CD4-positive, alpha-beta T cell (primary cell): ENCODE data around the gene MCL1. TPM values are rescaled to one million over a fixed set of nuclear protein-coding genes. Genes with fewer than 3 reads are reported as not detected.

Experiments
- ATAC-seq: fragments of 200-7000 bp; cut with Tn5 transposase; one replicate; pipeline ENCODE4 v1.10.0; 2022; ENCODE audit warnings: mild to moderate bottlenecking; ENCODE audit not compliant: poor library complexity
- CTCF ChIA-PET: fragments of 350-600 bp; sonication (Branson Sonifier 250); formaldehyde crosslinking; loops from one replicate; lab custom pipeline; 2021; ENCODE audit warnings: antibody characterized with exemption, inconsistent platforms; lab: Charles Lee
- POLR2A ChIA-PET: fragments of 350-600 bp; sonication (Branson Sonifier 250); formaldehyde crosslinking; loops from one replicate; lab custom pipeline; 2021; ENCODE audit warnings: antibody characterized with exemption, inconsistent platforms; lab: Charles Lee
- DNase-seq, 14 experiments: peaks; one replicate each; pipeline ENCODE4 v3.0.0-alpha.2; 2013 to 2020; ENCODE audit warnings: mixed read lengths in 2 of 14
- H3K27ac ChIP-seq, 2 donors: one replicate each; pipeline versions ENCODE4 v1.5.1 to v1.7.0; 2013; ENCODE audit warnings: low read length in 2 of 2, low read depth in 1 of 2, mild to moderate bottlenecking in 1 of 2
- H3K27me3 ChIP-seq, 2 experiments: 1 replicate in 1 of 2; 2 replicates in 1 of 2; pipeline versions ENCODE4 v1.6.1 to v1.7.0; 2013; ENCODE audit warnings: low read length in 2 of 2, control low read depth in 1 of 2, mild to moderate bottlenecking in 1 of 2, moderate library complexity in 1 of 2; ENCODE audit not compliant: insufficient read depth in 2 of 2, control insufficient read depth in 1 of 2
- H3K36me3 ChIP-seq: one replicate; pipeline ENCODE4 v1.6.1; 2013; ENCODE audit warnings: low read length, control low read depth; ENCODE audit not compliant: insufficient read depth
- H3K4me1 ChIP-seq: one replicate; pipeline ENCODE4 v1.6.1; 2013; ENCODE audit warnings: low read length, control low read depth; ENCODE audit not compliant: insufficient read depth
- H3K4me3 ChIP-seq: one replicate; pipeline ENCODE4 v1.5.1; 2013; ENCODE audit warnings: mild to moderate bottlenecking, low read length, moderate library complexity
- H3K9me3 ChIP-seq, 2 experiments: 1 replicate in 1 of 2; 2 replicates in 1 of 2; pipeline versions ENCODE4 v1.6.1 to v1.7.0; 2013; ENCODE audit warnings: low read length in 2 of 2, mild to moderate bottlenecking in 2 of 2, control low read depth in 1 of 2, moderate library complexity in 1 of 2; ENCODE audit not compliant: control insufficient read depth in 1 of 2, insufficient read depth in 1 of 2
- H3K27ac Mint-ChIP-seq: one replicate; pipeline ENCODE4 v1.8.0; 2020; ENCODE audit warnings: mixed read lengths
- H3K27me3 Mint-ChIP-seq: one replicate; pipeline ENCODE4 v1.8.0; 2021; ENCODE audit warnings: mixed read lengths
- H3K36me3 Mint-ChIP-seq: one replicate; pipeline ENCODE4 v1.8.0; 2021; ENCODE audit warnings: low read depth, mixed read lengths
- H3K4me1 Mint-ChIP-seq: one replicate; pipeline ENCODE4 v1.8.0; 2021; ENCODE audit warnings: low read depth, mixed read lengths
- H3K4me3 Mint-ChIP-seq: one replicate; pipeline ENCODE4 v1.8.0; 2020; ENCODE audit warnings: mild to moderate bottlenecking, mixed read lengths
- H3K9me3 Mint-ChIP-seq: one replicate; pipeline ENCODE4 v1.8.0; 2020; ENCODE audit warnings: mixed read lengths
- CTCF ChIP-seq: fragments of 200-600 bp; IDR thresholded peaks from one replicate; pipeline ENCODE4 v1.8.0; 2022; ENCODE audit warnings: antibody characterized with exemption, mild to moderate bottlenecking
- intact Hi-C, 2 experiments: fragments of 100-400 bp; cut with DNase I in 1 of 2; cut with micrococcal nuclease in 1 of 2; formaldehyde crosslinking; loops; one replicate each; pipeline versions ENCODE4 v1.15.1 to v1.9.0; 2023 to 2025; cut with DNase I, micrococcal nuclease
- total RNA-seq, 174 experiments: library from RNA in 2 of 174; stranded (reverse) in 2 of 174; gene quantifications; one replicate each; pipeline ENCODE4 v1.2.3 and lab custom pipeline; 2021 to 2026

The MCL1 gene
- total RNA-seq, 2 experiments from 2014 or later, result 737 to 747 TPM

DNA sequence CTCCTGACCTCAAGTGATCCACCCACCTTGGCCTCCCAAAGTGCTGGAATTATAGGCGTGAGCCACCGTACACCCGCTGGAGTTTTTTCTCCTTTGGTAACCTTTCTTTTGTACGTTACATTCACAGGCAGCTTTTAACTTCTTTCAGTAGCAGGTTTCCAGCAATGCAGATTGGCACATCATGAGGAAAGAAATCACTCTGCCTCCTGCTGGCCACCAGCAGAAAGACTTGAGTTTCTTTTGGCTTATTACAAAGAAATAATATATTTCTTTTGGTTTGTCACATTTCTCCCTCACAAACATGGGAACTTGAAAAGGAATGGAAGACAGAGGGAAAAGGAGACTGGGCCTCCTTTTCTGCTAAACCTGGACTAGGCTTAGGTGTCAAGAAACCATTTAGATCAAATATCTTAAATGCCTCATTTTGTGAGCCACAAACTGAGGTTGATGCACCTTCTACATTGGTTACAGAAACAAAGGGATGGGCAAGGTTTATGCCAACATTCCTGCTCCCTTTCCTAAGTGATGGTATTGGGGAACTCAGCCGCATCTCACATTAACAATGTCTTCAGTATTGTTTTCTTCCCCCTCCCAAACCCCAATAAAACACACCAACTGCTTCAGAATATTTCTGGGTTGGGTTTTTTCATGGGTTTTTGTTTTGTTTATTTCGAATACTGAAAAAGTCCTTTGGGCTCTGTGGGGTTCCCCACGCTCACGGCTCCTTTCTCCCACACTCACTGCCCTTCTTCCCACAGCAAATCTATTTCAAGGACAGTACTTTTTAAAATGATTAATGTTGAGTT, 42.3 kb upstream of the MCL1 start:
- POLR2A ChIA-PET, result interaction anchor here (2.6 to 14.1 kb wide), 3 partner anchors 8 to 57 kb away, joined by 18 to 501 read pairs (median 51); partner anchors contain the start of genes ENSA and MCL1
- Mint-ChIP-seq H3K27me3 (no peaks in the 10 kb centered on the region), H3K4me3 (peak overlapping the region; percentile 4), H3K36me3 (peaks cover 73% of the 10 kb centered on the region), H3K27ac (peak overlapping the region; percentile 73), H3K9me3 (no peaks in the 10 kb centered on the region), H3K4me1 (peaks cover 60% of the 10 kb centered on the region)
- Histone ChIP-seq H3K4me3 (no peak overlapping the region), H3K36me3 (peaks cover 66% of the 10 kb centered on the region), H3K27me3 (no peaks in the 10 kb centered on the region), H3K27ac (peak overlapping the region; percentile 23 to 38), H3K4me1 (peaks cover 30% of the 10 kb centered on the region), H3K9me3 (no peaks in the 10 kb centered on the region)
- intact Hi-C loops, result loop anchor here (1.0 to 10.0 kb wide), 6 partner anchors 10 to 533 kb away; partner anchors contain the start of genes MCL1 (in 1 of the 2) and TNFAIP8L2 (in 1 of the 2)
- ATAC-seq (peak; percentile 78), DNase-seq (peak; percentile 45 to 85 (median 58))
- peak; percentile 67 for TF ChIP-seq CTCF
- CTCF ChIA-PET, result interaction anchor here (0.6 to 7.3 kb wide), 13 partner anchors 8 to 436 kb away, joined by 3 to 131 read pairs (median 5); partner anchors contain the start of genes ENSA and MCL1

GRCh38 chr1:150620919-150621318, 41.5 kb upstream of the MCL1 start:
- TF ChIP-seq CTCF, result no peak
- ChIA-PET POLR2A (interaction anchor here (1.3 to 14.1 kb wide), 4 partner anchors 8 to 56 kb away, joined by 5 to 501 read pairs (median 34); partner anchors contain the start of genes ENSA and MCL1), CTCF (interaction anchor here (0.6 to 7.3 kb wide), 14 partner anchors 8 to 437 kb away, joined by 3 to 131 read pairs (median 5); partner anchors contain the start of genes ENSA and MCL1)
- peaks cover 64% of the 10 kb centered on the region for H3K4me1 Mint-ChIP-seq
- peak overlapping the region; percentile 73 for H3K27ac Mint-ChIP-seq
- no peak overlapping the region for H3K4me3 Mint-ChIP-seq
- H3K4me3 ChIP-seq, result no peak overlapping the region
- H3K9me3 ChIP-seq, result no peaks in the 10 kb centered on the region
- no peak for ATAC-seq
- intact Hi-C loops, result loop anchor here (1.0 to 10.0 kb wide), 5 partner anchors 10 to 534 kb away; partner anchors contain the start of gene TNFAIP8L2 (in 1 of the 2)
- H3K27me3 ChIP-seq, result no peaks in the 10 kb centered on the region
- H3K9me3 Mint-ChIP-seq, result no peaks in the 10 kb centered on the region
- peaks cover 73% of the 10 kb centered on the region for H3K36me3 Mint-ChIP-seq
- peaks cover 30% of the 10 kb centered on the region for H3K4me1 ChIP-seq
- DNase-seq, result no peak
- H3K27me3 Mint-ChIP-seq, result no peaks in the 10 kb centered on the region
- H3K27ac ChIP-seq, result peak overlapping the region in 1 of 2 donors; percentile 13
- peaks cover 58% of the 10 kb centered on the region for H3K36me3 ChIP-seq
